ENCODE data around the gene TYROBP. TPM values are rescaled to one million over a fixed set of nuclear protein-coding genes. Genes with fewer than 3 reads are reported as not detected.

Gene TYROBP
- total RNA-seq, 1 experiment from 2014 or later = not detected

DNA sequence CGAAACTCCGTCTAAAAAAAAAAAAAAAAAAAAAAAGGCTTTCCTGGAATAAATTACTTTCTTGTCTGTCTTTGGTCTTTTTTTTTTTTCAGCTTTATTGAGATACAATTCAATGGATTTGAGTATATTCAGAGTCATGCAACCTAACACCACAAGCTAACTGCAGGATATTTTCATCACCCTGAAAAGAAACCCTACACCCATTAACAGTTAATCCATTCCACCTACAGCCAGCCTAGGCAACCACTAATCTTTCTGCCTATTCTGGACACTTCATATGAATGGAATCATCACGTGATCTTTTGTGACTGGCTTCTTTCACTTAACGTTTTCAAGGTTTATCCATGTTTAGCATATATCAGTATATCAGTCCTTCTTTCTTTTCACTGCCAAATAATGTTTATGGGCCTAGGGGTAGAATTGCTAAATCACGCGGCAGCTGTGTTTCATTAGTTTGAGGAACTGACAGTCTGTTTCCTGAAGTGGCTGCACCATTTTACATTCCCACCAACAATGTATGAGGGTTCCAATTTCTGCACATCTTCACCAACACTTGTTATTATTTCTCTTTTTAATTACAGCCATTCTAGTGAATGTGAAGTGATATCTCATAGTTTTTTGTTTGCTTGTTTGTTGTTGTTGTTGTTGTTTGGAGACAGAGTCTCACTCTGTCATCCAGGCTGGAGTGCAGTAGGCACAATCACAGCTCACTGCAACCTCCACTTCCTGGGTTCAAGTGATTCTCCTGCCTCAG is 48.0 kb upstream of the TYROBP start:
- no CpG with 5 or more reads among the region's 6 CpGs for WGBS (ENCODE audit: extremely low coverage, insufficient read length, low lambda C conversion rate)
- Histone ChIP-seq H3K14ac (ENCODE audit: insufficient read depth, low read length) (no peak overlapping the region), H3K79me2 (ENCODE audit: insufficient read depth, low read length) (no peaks in the 10 kb centered on the region), H3K23ac (ENCODE audit: insufficient read length, low read depth, low read length) (no peak overlapping the region), H3K18ac (ENCODE audit: insufficient read length, low read depth, low read length) (no peak overlapping the region), H2BK20ac (ENCODE audit: low read depth, low read length, poor library complexity, severe bottlenecking) (no peak overlapping the region), H3T11ph (ENCODE audit: low read length) (no peak overlapping the region), H2BK12ac (ENCODE audit: insufficient read length, low read depth, low read length) (no peak overlapping the region), H4K5ac (ENCODE audit: insufficient read length, low read depth, low read length) (no peak overlapping the region), H3K9ac (ENCODE audit: extremely low read depth, insufficient read length, low read length) (no peak overlapping the region), H2AK5ac (ENCODE audit: insufficient read length, low read length) (no peak overlapping the region), H4K91ac (ENCODE audit: insufficient read length, low read depth, low read length) (no peak overlapping the region), H2BK120ac (ENCODE audit: low read depth, low read length, poor library complexity, severe bottlenecking) (no peak overlapping the region), H4K8ac (replicated peaks; ENCODE audit: insufficient read length, low read depth, low read length) (no peak overlapping the region), H3K9me3 (ENCODE audit: control insufficient read depth, low read depth, low read length) (no peaks in the 10 kb centered on the region), H3K56ac (ENCODE audit: insufficient read length, low read depth, low read length) (no peak overlapping the region), H3K4ac (ENCODE audit: low read depth, low read length) (no peak overlapping the region), H3K4me1 (ENCODE audit: insufficient read depth, low read length) (no peaks in the 10 kb centered on the region), H2AFZ (ENCODE audit: low read length) (no peak overlapping the region), H2BK15ac (ENCODE audit: low read depth, low read length) (no peak overlapping the region), H3K79me1 (ENCODE audit: insufficient read depth, low read depth, low read length, poor library complexity, severe bottlenecking) (no peaks in the 10 kb centered on the region), H3K27me3 (ENCODE audit: insufficient read depth, low read length) (peaks cover 14% of the 10 kb centered on the region), H3K4me2 (ENCODE audit: insufficient read depth, insufficient read length, low read length) (no peak overlapping the region), H3K27ac (ENCODE audit: insufficient read length, low read depth, low read length) (no peak overlapping the region), H2BK5ac (ENCODE audit: insufficient read length, low read length) (no peak overlapping the region), H3K23me2 (ENCODE audit: insufficient read length, low read depth, low read length, poor library complexity, severe bottlenecking) (no peaks in the 10 kb centered on the region), H4K20me1 (ENCODE audit: control insufficient read depth, insufficient read depth, insufficient read length) (peaks cover 2% of the 10 kb centered on the region)
- Mint-ChIP-seq H3K4me1 (peaks cover 5 to 9% of the 10 kb centered on the region in 2 experiments; a peak in 2 of 4 replicates), H3K27ac (no peak overlapping the region), H3K36me3 (ENCODE audit: insufficient read depth in 1 of 3, low read depth in 3 of 3) (no peaks in the 10 kb centered on the region), H3K4me3 (no peak overlapping the region), H3K27me3 (ENCODE audit: low read depth) (peaks cover 45% of the 10 kb centered on the region), H3K9me3 (peaks cover 0 to 2% of the 10 kb centered on the region in 2 experiments; a peak in 1 of 5 replicates)
- DNase-seq = no peak
- TF ChIP-seq, protein P1, sequence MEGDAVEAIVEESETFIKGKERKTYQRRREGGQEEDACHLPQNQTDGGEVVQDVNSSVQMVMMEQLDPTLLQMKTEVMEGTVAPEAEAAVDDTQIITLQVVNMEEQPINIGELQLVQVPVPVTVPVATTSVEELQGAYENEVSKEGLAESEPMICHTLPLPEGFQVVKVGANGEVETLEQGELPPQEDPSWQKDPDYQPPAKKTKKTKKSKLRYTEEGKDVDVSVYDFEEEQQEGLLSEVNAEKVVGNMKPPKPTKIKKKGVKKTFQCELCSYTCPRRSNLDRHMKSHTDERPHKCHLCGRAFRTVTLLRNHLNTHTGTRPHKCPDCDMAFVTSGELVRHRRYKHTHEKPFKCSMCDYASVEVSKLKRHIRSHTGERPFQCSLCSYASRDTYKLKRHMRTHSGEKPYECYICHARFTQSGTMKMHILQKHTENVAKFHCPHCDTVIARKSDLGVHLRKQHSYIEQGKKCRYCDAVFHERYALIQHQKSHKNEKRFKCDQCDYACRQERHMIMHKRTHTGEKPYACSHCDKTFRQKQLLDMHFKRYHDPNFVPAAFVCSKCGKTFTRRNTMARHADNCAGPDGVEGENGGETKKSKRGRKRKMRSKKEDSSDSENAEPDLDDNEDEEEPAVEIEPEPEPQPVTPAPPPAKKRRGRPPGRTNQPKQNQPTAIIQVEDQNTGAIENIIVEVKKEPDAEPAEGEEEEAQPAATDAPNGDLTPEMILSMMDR (conservative IDR thresholded peaks at IDR 0.05) = no peak
